Fibroblast of the aortic adventitia (primary cell): ENCODE results near the gene LINC01488. TPM values are rescaled to one million over a fixed set of nuclear protein-coding genes. Genes with fewer than 3 reads are reported as not detected.

Experiments used
- DNase-seq: peaks from one replicate; pipeline ENCODE4 v3.0.0-alpha.2; 2010; ENCODE audit warnings: low read depth
- H3K4me3 ChIP-seq: 2 replicates; pipeline ENCODE4 v1.5.1; 2011; ENCODE audit warnings: low read depth, mild to moderate bottlenecking, control low read depth, low read length, moderate library complexity
- total RNA-seq: library from RNA; depleted of rRNA; stranded (reverse); fragments of >200 nt; gene quantifications from 2 replicates; pipeline ENCODE4 v1.2.3, GENCODE V29; 2012; ENCODE audit warnings: low replicate concordance
- TF ChIP-seq, protein P1 (sequence below): IDR thresholded peaks from 2 replicates; pipeline ENCODE4 v1.5.1; 2011; ENCODE audit warnings: mild to moderate bottlenecking, low read length, control low read depth, inconsistent platforms; ENCODE audit not compliant: insufficient read depth

The LINC01488 gene
- total RNA-seq, 1 donor: not detected

DNA sequence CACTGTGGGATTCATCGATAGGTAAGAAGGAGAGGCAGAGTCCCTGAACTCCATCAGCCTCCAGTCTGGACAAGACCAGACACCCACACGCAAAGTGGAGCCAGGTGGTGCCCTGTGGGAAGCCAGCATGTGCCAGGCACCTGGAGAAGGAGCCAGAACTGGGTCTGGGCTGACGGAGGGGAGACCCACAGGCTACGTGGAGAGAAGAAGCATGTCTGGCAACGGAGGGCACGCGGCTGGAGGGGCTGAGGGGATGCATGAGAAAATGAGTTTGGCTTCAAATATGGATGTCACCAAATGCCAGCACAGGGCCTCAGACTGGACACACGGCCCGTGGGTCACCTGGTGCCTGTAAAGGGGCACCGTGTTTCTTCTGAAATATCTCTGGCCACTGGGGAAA is 55.7 kb downstream of the LINC01488 start:
- no peak for DNase-seq
- TF ChIP-seq, protein P1, sequence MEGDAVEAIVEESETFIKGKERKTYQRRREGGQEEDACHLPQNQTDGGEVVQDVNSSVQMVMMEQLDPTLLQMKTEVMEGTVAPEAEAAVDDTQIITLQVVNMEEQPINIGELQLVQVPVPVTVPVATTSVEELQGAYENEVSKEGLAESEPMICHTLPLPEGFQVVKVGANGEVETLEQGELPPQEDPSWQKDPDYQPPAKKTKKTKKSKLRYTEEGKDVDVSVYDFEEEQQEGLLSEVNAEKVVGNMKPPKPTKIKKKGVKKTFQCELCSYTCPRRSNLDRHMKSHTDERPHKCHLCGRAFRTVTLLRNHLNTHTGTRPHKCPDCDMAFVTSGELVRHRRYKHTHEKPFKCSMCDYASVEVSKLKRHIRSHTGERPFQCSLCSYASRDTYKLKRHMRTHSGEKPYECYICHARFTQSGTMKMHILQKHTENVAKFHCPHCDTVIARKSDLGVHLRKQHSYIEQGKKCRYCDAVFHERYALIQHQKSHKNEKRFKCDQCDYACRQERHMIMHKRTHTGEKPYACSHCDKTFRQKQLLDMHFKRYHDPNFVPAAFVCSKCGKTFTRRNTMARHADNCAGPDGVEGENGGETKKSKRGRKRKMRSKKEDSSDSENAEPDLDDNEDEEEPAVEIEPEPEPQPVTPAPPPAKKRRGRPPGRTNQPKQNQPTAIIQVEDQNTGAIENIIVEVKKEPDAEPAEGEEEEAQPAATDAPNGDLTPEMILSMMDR: no peak
- H3K4me3 ChIP-seq: no peak overlapping the region

DNA sequence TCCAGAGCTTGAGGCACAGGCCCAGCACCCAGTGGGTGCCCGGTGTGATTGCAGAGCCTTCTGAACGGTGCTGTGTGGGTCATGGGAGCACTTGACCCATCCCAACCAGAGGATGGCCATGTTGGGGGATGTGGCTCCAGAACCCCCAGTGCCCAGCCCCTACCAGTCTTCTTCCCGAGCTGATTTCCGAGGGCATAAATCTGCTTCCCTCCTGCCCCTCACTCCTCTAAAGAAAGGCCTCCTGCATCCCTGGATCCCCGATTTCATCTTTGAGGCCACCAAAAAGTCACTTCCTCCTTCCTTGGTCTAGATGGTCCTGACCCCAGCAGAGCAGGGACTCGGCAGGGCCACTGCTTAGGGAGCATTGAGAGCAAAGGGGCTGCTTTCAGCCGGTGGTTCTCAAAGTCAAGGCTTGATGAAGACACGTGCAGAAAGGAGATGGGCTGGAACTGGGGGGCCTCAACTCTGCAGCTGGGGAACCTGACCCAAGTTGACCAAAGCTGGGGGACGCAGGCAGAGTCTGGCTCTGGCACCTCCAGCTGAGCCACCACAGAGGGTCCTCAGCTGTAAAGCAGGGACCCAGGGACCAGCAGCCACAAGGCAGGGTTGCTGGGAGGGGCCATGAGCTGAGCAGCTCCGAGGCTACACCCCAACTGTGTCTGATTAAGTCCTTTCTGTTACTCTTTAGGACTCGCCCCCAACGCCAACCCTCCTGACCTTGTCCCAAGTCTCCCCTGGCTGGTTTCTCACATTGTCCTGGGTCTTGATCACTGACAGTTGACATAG is 56.6 kb downstream of the LINC01488 start:
- H3K4me3 ChIP-seq: no peak overlapping the region
- TF ChIP-seq, protein P1: no peak
- no peak for DNase-seq

DNA sequence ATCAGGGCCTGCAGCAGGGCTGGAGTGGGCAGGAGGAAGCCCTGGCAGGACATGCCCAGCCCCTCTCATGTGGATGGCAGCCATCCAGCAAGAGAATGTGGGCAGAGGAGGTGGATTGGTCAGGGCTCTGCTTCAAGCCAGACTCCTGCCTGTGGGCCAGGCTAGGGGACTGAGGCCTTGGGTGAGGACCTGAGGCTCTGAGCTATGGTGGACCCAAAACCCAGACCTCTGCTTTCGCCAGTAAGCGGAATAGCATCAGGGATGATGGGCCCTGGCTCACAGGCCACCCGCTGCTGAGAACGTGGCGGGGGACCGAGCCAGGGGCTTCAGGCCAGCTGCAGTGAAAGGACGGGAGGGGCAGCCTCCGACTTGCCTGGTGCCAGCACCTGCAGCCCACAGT is 57.4 kb downstream of the LINC01488 start:
- TF ChIP-seq, protein P1: no peak
- no peak for DNase-seq
- H3K4me3 ChIP-seq: no peak overlapping the region

GRCh38 chr11:69539416-69540117 is 58.1 kb downstream of the LINC01488 start:
- no peak for DNase-seq
- TF ChIP-seq, protein P1: no peak

DNA sequence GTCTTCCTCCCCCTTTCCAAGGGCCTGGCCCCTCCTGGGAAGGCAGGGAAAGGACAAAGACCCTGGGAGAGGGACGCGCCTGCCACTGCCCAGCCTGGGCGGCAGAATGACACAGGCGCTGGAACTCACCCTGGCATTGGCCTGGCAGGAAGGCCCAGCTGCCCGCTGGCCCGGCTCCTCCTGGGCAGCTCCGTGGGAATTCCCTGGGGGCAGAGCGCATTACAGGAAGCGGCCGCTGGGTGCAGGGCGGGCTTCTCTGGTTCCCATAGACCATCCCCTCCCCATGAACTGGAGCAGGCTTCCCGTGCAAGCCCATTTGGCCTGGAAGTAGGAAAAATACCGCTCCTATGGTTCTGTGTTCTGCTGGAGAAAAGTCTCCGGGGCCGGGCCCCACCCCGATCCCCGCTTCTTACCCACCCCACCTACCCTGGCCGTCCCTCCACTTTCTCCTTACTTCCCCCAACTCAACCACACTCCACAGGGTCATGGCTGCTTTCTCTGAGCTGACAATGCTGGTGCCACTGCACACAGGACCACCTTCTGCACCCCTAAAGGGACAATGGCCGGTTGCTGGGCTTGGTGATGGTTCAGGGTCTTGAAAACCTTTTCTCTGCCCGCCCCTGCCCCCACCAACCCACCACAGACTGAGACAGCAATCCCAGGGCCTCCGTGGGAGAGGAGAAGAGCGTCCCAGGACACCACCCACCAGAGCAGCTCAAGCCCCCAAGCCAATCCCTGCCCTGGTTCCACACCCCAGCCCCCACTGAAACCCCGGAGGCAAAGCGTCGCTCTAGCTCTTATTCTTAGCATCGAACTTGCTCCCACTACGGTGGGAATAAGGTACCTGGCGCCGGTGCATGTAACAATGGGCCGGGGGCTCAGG is 58.9 kb downstream of the LINC01488 start:
- no peak for DNase-seq
- no peak overlapping the region for H3K4me3 ChIP-seq
- TF ChIP-seq, protein P1: no peak

More at GRCh38 chr11:69539416-69540117, 58.1 kb downstream of the LINC01488 start:
- H3K4me3 ChIP-seq: no peak overlapping the region

DNA sequence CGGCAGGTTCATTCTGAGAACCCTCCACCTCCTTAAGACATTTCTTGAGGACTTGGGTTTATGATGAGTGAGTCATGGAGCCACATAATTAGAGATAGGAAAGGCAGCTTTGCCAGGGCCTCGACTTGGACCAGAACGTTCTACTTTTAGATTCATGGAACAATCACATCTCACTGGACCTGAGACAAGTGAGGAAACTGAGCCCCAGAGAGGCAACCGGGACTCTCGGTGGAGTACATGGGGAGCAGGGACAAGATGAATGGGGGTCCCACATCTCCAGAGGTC is 59.5 kb downstream of the LINC01488 start:
- TF ChIP-seq, protein P1: no peak
- H3K4me3 ChIP-seq: no peak overlapping the region
- no peak for DNase-seq
